ENCODE results near the gene ZDHHC14. TPM values are rescaled to one million over a fixed set of nuclear protein-coding genes. Genes with fewer than 3 reads are reported as not detected.

The ZDHHC14 gene
- total RNA-seq, 1 donor, result 7.9 TPM

DNA sequence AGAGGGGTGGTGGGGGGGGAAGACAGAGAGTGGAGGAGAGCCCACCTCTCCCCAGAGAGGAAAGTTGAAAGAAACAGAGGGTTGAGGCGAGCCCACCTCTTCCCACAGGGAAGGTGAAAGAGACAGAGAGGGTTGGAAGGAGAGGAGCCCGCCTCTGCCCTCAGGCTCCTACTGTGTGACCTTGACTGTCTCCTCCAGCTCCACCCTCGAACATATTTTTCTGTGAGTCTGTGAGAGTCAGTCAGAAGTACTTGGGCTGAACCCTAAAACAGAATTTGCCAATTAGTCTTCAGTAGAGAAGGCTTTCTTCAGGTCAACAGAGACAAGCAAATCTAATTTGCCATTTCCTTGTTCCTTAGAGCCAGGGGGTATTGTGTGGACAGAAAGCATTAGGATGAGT, 288.3 kb downstream of the ZDHHC14 start:
- no peak overlapping the region for H3K4me3 ChIP-seq (ENCODE audit: low read depth, low read length)
- TF ChIP-seq, protein P1, sequence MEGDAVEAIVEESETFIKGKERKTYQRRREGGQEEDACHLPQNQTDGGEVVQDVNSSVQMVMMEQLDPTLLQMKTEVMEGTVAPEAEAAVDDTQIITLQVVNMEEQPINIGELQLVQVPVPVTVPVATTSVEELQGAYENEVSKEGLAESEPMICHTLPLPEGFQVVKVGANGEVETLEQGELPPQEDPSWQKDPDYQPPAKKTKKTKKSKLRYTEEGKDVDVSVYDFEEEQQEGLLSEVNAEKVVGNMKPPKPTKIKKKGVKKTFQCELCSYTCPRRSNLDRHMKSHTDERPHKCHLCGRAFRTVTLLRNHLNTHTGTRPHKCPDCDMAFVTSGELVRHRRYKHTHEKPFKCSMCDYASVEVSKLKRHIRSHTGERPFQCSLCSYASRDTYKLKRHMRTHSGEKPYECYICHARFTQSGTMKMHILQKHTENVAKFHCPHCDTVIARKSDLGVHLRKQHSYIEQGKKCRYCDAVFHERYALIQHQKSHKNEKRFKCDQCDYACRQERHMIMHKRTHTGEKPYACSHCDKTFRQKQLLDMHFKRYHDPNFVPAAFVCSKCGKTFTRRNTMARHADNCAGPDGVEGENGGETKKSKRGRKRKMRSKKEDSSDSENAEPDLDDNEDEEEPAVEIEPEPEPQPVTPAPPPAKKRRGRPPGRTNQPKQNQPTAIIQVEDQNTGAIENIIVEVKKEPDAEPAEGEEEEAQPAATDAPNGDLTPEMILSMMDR (IDR thresholded peaks at IDR 0.05; ENCODE audit: insufficient read depth, low read length), result no peak
- no peak for DNase-seq (ENCODE audit: low read depth)

DNA sequence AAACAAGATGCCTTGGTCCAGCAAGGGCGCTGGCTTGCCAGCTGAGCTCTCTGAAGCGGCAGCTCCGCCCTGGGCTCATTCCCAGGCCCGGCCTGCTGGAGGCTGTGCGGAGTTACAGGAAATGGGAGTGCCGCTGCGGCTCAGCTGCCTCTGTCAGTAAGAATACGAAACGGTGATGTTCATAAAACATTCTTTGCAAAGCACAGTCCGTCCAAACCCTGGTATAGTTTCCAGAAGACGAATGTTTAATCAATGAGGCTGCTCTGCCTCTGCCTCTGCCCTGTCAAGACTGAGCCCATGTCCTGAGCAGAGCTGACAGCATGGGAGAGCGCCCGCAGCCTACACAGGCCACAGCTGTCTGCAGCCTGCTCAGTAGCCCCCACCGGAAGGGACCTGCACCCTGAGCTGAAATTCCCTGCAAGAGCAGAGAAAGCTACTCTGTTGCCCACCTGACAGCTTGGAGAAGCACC, 288.8 kb downstream of the ZDHHC14 start:
- TF ChIP-seq, protein P1 (IDR thresholded peaks at IDR 0.05; ENCODE audit: insufficient read depth, low read length), result peak; percentile 61
- peak; percentile 89 for DNase-seq (ENCODE audit: low read depth)
- peak overlapping the region; percentile 9 for H3K4me3 ChIP-seq (ENCODE audit: low read depth, low read length)

- peak; percentile 32 for DNase-seq (ENCODE audit: low read depth)
- TF ChIP-seq, protein P1 (IDR thresholded peaks at IDR 0.05; ENCODE audit: insufficient read depth, low read length), result no peak
- H3K4me3 ChIP-seq (ENCODE audit: low read depth, low read length), result no peak overlapping the region
Measured at GRCh38 chr6:157670466-157671186, 289.6 kb downstream of the ZDHHC14 start.

GRCh38 chr6:157672726-157673412, 291.9 kb downstream of the ZDHHC14 start:
- H3K4me3 ChIP-seq (ENCODE audit: low read depth, low read length), result no peak overlapping the region
- TF ChIP-seq, protein P1 (IDR thresholded peaks at IDR 0.05; ENCODE audit: insufficient read depth, low read length), result no peak
- DNase-seq (ENCODE audit: low read depth), result no peak

GRCh38 chr6:157673596-157673995, 292.6 kb downstream of the ZDHHC14 start:
- no peak for DNase-seq (ENCODE audit: low read depth)
- TF ChIP-seq, protein P1 (IDR thresholded peaks at IDR 0.05; ENCODE audit: insufficient read depth, low read length), result no peak
- H3K4me3 ChIP-seq (ENCODE audit: low read depth, low read length), result no peak overlapping the region

DNA sequence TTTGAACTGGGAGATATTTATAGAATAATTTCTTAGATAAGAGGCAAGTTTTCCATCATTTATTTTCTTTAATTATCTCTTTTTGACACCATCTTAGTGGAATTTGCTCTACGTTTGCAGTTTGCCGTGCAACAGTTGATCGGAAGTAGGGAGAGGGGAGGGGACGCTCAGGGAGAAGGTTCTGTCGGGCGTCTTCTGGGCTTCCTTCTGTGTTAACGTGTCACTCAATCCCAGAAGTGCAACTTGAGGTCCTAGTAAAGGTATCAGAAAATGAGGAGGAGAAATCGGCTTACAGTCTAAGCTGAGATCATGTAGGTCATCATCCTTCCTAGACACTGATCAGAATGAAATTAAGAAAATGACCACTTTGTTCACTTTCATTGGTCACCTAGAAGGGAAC, 293.1 kb downstream of the ZDHHC14 start:
- TF ChIP-seq, protein P1 (IDR thresholded peaks at IDR 0.05; ENCODE audit: insufficient read depth, low read length), result no peak
- no peak overlapping the region for H3K4me3 ChIP-seq (ENCODE audit: low read depth, low read length)
- DNase-seq (ENCODE audit: low read depth), result no peak
